ENCODE data around the gene RABEP2. TPM values are rescaled to one million over a fixed set of nuclear protein-coding genes. Genes with fewer than 3 reads are reported as not detected.

RABEP2 gene
- total RNA-seq, 1 experiment from 2014 or later, result 17.6 TPM

- ChIA-PET CTCF (no interaction called here), POLR2A (ENCODE audit: low non-redundant PET) (no interaction called here)
- intact Hi-C loops (cut with micrococcal nuclease; ENCODE audit: unreplicated experiment), result no loop called here
- TF ChIP-seq, protein P1, sequence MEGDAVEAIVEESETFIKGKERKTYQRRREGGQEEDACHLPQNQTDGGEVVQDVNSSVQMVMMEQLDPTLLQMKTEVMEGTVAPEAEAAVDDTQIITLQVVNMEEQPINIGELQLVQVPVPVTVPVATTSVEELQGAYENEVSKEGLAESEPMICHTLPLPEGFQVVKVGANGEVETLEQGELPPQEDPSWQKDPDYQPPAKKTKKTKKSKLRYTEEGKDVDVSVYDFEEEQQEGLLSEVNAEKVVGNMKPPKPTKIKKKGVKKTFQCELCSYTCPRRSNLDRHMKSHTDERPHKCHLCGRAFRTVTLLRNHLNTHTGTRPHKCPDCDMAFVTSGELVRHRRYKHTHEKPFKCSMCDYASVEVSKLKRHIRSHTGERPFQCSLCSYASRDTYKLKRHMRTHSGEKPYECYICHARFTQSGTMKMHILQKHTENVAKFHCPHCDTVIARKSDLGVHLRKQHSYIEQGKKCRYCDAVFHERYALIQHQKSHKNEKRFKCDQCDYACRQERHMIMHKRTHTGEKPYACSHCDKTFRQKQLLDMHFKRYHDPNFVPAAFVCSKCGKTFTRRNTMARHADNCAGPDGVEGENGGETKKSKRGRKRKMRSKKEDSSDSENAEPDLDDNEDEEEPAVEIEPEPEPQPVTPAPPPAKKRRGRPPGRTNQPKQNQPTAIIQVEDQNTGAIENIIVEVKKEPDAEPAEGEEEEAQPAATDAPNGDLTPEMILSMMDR (conservative IDR thresholded peaks at IDR 0.05; ENCODE audit: low read depth, low read length), result no peak
- TF ChIP-seq EZH2 (IDR thresholded peaks at IDR 0.05; ENCODE audit: borderline replicate concordance, low read depth, low read length, poor library complexity, severe bottlenecking), result no peak
- Histone ChIP-seq H3K4me1 (ENCODE audit: insufficient read depth, low read length, poor library complexity, severe bottlenecking) (no peaks in the 10 kb centered on the region), H3K4me3 (ENCODE audit: low read depth, low read length, poor library complexity, severe bottlenecking) (no peak overlapping the region), H3K27ac (ENCODE audit: low read depth, low read length, poor library complexity, severe bottlenecking) (no peak overlapping the region), H3K36me3 (ENCODE audit: insufficient read depth, low read length, poor library complexity, severe bottlenecking) (no peaks in the 10 kb centered on the region), H3K27me3 (replicated peaks; ENCODE audit: insufficient read depth, low read depth, low read length, poor library complexity) (no peaks in the 10 kb centered on the region), H3K9me3 (ENCODE audit: low read depth, low read length, poor library complexity, severe bottlenecking) (no peaks in the 10 kb centered on the region)
- DNase-seq (ENCODE audit: low spot score), result no peak
- no TSS peak for BruUV-seq (replicated peaks)
Measured at GRCh38 chr16:28910086-28911031, 14.7 kb downstream of the RABEP2 start.

GRCh38 chr16:28905800-28906372 lies 19.2 kb downstream of the RABEP2 start:
- Histone ChIP-seq H3K4me1 (ENCODE audit: insufficient read depth, low read length, poor library complexity, severe bottlenecking) (no peaks in the 10 kb centered on the region), H3K4me3 (ENCODE audit: low read depth, low read length, poor library complexity, severe bottlenecking) (no peak overlapping the region), H3K36me3 (ENCODE audit: insufficient read depth, low read length, poor library complexity, severe bottlenecking) (no peaks in the 10 kb centered on the region), H3K27ac (ENCODE audit: low read depth, low read length, poor library complexity, severe bottlenecking) (no peak overlapping the region), H3K27me3 (replicated peaks; ENCODE audit: insufficient read depth, low read depth, low read length, poor library complexity) (no peaks in the 10 kb centered on the region), H3K9me3 (ENCODE audit: low read depth, low read length, poor library complexity, severe bottlenecking) (no peaks in the 10 kb centered on the region)
- TF ChIP-seq EZH2 (IDR thresholded peaks at IDR 0.05; ENCODE audit: borderline replicate concordance, low read depth, low read length, poor library complexity, severe bottlenecking), result no peak
- TF ChIP-seq, protein P1 (conservative IDR thresholded peaks at IDR 0.05; ENCODE audit: low read depth, low read length), result no peak
- no peak for DNase-seq (ENCODE audit: low spot score)
- intact Hi-C loops (cut with micrococcal nuclease; ENCODE audit: unreplicated experiment), result no loop called here
- no TSS peak for BruUV-seq (replicated peaks)
- CTCF ChIA-PET, result no interaction called here
- POLR2A ChIA-PET (ENCODE audit: low non-redundant PET), result no interaction called here

DNA sequence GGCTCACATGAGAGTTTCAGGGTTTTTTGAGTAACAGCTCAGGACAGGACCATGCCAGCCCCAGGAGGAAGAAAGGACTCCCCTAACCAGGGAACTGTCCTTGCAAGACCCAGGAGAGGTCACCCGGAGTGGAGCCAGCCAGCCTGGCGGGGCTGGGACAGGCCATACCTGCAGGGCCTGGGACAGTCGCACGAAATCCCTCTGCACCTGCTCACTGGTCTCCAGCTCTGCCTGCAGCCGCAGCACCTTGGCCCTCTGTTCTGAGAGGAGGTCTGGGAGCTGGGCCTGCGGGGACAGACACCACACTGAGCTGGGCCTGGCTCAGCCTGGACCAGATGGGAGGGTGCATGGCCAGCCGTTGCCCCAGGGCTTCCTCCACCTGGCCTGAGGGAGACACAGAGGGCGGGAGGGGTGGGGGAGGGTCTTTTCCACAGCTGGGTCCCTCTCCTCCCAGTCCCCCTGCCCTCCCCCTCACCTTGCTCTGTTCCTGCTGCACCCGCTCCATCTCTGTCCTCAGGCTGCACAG lies 19.7 kb downstream of the RABEP2 start:
- TF ChIP-seq EZH2 (IDR thresholded peaks at IDR 0.05; ENCODE audit: borderline replicate concordance, low read depth, low read length, poor library complexity, severe bottlenecking), result no peak
- no TSS peak for BruUV-seq (replicated peaks)
- no peak overlapping the region for H3K27ac ChIP-seq (ENCODE audit: low read depth, low read length, poor library complexity, severe bottlenecking)
- H3K36me3 ChIP-seq (ENCODE audit: insufficient read depth, low read length, poor library complexity, severe bottlenecking), result no peaks in the 10 kb centered on the region
- ChIA-PET CTCF (no interaction called here), POLR2A (ENCODE audit: low non-redundant PET) (no interaction called here)
- H3K27me3 ChIP-seq (replicated peaks; ENCODE audit: insufficient read depth, low read depth, low read length, poor library complexity), result no peaks in the 10 kb centered on the region
- H3K4me3 ChIP-seq (ENCODE audit: low read depth, low read length, poor library complexity, severe bottlenecking), result no peak overlapping the region
- no peak for DNase-seq (ENCODE audit: low spot score)
- intact Hi-C loops (cut with micrococcal nuclease; ENCODE audit: unreplicated experiment), result no loop called here
- H3K9me3 ChIP-seq (ENCODE audit: low read depth, low read length, poor library complexity, severe bottlenecking), result no peaks in the 10 kb centered on the region
- H3K4me1 ChIP-seq (ENCODE audit: insufficient read depth, low read length, poor library complexity, severe bottlenecking), result no peaks in the 10 kb centered on the region
